HEK293 (cell line): ENCODE measurements around the gene PARD6B.

Experiments
- FEZF1 ChIP-seq: fragments of 450-650 bp; formaldehyde crosslinking; IDR thresholded peaks from 2 replicates; pipeline ENCODE4 v1.5.1; 2016; ENCODE audit warnings: missing biosample characterization, missing genetic modification characterization
- GFI1B ChIP-seq: fragments of 450-650 bp; formaldehyde crosslinking; IDR thresholded peaks from 2 replicates; pipeline ENCODE4 v1.5.1; 2016; ENCODE audit warnings: missing biosample characterization, missing genetic modification characterization
- PATZ1 ChIP-seq: fragments of 450-650 bp; formaldehyde crosslinking; IDR thresholded peaks from 2 replicates; pipeline ENCODE4 v1.5.1; 2016; ENCODE audit warnings: missing biosample characterization, missing genetic modification characterization
- REST ChIP-seq: fragments of 450-650 bp; formaldehyde crosslinking; IDR thresholded peaks from 2 replicates; pipeline ENCODE4 v1.5.1; 2016; ENCODE audit warnings: missing biosample characterization, missing genetic modification characterization
- SCRT1 ChIP-seq: fragments of 450-650 bp; formaldehyde crosslinking; IDR thresholded peaks from 2 replicates; pipeline ENCODE4 v1.5.1; 2016; ENCODE audit warnings: missing biosample characterization, missing genetic modification characterization, borderline replicate concordance
- SP7 ChIP-seq: fragments of 450-650 bp; formaldehyde crosslinking; IDR thresholded peaks from 2 replicates; pipeline ENCODE4 v1.5.1; 2016; ENCODE audit warnings: missing biosample characterization, missing genetic modification characterization
- YY2 ChIP-seq: fragments of 450-650 bp; formaldehyde crosslinking; IDR thresholded peaks from 2 replicates; pipeline ENCODE4 v1.5.1; 2016; ENCODE audit warnings: missing biosample characterization, missing genetic modification characterization
- ZBTB26 ChIP-seq: fragments of 450-650 bp; formaldehyde crosslinking; optimal IDR thresholded peaks from 2 replicates; pipeline ENCODE3; 2016; ENCODE audit warnings: missing biosample characterization, mild to moderate bottlenecking, missing genetic modification characterization
- ZNF114 ChIP-seq: fragments of 450-650 bp; formaldehyde crosslinking; IDR thresholded peaks from 2 replicates; pipeline ENCODE4 v1.5.0; 2017; ENCODE audit warnings: missing biosample characterization, missing genetic modification characterization
- ZNF121 ChIP-seq: fragments of 450-650 bp; formaldehyde crosslinking; IDR thresholded peaks from 2 replicates; pipeline ENCODE4 v1.5.1; 2016; ENCODE audit warnings: missing biosample characterization, missing genetic modification characterization
- ZNF148 ChIP-seq: fragments of 450-650 bp; formaldehyde crosslinking; IDR thresholded peaks from 2 replicates; pipeline ENCODE4 v1.5.0; 2017; ENCODE audit warnings: missing biosample characterization, missing genetic modification characterization, borderline replicate concordance
- ZNF174 ChIP-seq: fragments of 450-650 bp; formaldehyde crosslinking; IDR thresholded peaks from 2 replicates; pipeline ENCODE4 v1.5.0; 2017; ENCODE audit warnings: missing biosample characterization, mild to moderate bottlenecking, missing genetic modification characterization
- ZNF26 ChIP-seq: fragments of 450-650 bp; formaldehyde crosslinking; IDR thresholded peaks from 2 replicates; pipeline ENCODE4 v1.5.1; 2016; ENCODE audit warnings: missing biosample characterization, missing genetic modification characterization
- ZNF280D ChIP-seq: fragments of 450-650 bp; formaldehyde crosslinking; IDR thresholded peaks from 2 replicates; pipeline ENCODE4 v1.5.1; 2016; ENCODE audit warnings: missing biosample characterization, missing genetic modification characterization
- ZNF292 ChIP-seq: fragments of 450-650 bp; formaldehyde crosslinking; IDR thresholded peaks from 2 replicates; pipeline ENCODE4 v1.5.1; 2016; ENCODE audit warnings: low read depth, missing biosample characterization, missing genetic modification characterization, borderline replicate concordance
- ZNF354C ChIP-seq: fragments of 450-650 bp; formaldehyde crosslinking; IDR thresholded peaks from 2 replicates; pipeline ENCODE4 v1.5.1; 2016; ENCODE audit warnings: missing biosample characterization, missing genetic modification characterization, low read depth, borderline replicate concordance
- ZNF510 ChIP-seq: fragments of 450-650 bp; formaldehyde crosslinking; IDR thresholded peaks from 2 replicates; pipeline ENCODE4 v1.5.1; 2018; ENCODE audit warnings: mild to moderate bottlenecking, missing genetic modification characterization, missing biosample characterization; ENCODE audit not compliant: insufficient replicate concordance
- ZNF549 ChIP-seq: fragments of 450-650 bp; IDR thresholded peaks from 2 replicates; pipeline ENCODE4 v1.5.1; 2018; ENCODE audit warnings: missing biosample characterization, missing genetic modification characterization, mild to moderate bottlenecking, inconsistent platforms, moderate library complexity
- ZNF561 ChIP-seq: fragments of 450-650 bp; IDR thresholded peaks from 2 replicates; pipeline ENCODE4 v1.5.1; 2018; ENCODE audit warnings: missing biosample characterization, missing genetic modification characterization, borderline replicate concordance
- ZNF596 ChIP-seq: fragments of 450-650 bp; IDR thresholded peaks from 2 replicates; pipeline ENCODE4 v1.5.0; 2018; ENCODE audit warnings: missing biosample characterization, mild to moderate bottlenecking, missing genetic modification characterization, moderate library complexity
- ZNF707 ChIP-seq: fragments of 450-650 bp; formaldehyde crosslinking; IDR thresholded peaks from 2 replicates; pipeline ENCODE4 v1.5.1; 2016; ENCODE audit warnings: missing biosample characterization, missing genetic modification characterization
- ZNF776 ChIP-seq: fragments of 450-650 bp; formaldehyde crosslinking; IDR thresholded peaks from 2 replicates; pipeline ENCODE4 v1.5.0; 2017; ENCODE audit warnings: missing biosample characterization, missing genetic modification characterization, borderline replicate concordance
- ZNF792 ChIP-seq: fragments of 450-650 bp; formaldehyde crosslinking; IDR thresholded peaks from 2 replicates; pipeline ENCODE4 v1.5.1; 2016; ENCODE audit warnings: missing biosample characterization, missing genetic modification characterization

PARD6B gene

GRCh38 chr20:50794846-50795634 is 63.7 kb downstream of the PARD6B start, which contains the start of gene BCAS4 (continued):
- TF ChIP-seq ZNF280D (tag by site-specific recombination) (no peak), SP7 (tag by site-specific recombination) (peak; percentile 34; the same call in 1 of the 2 replicates), REST (tag by site-specific recombination) (no peak), YY2 (no peak), ZNF114 (tag by site-specific recombination) (no peak), ZNF510 (tag by site-specific recombination) (no peak), ZNF549 (tag by site-specific recombination) (no peak), ZNF292 (tag by site-specific recombination) (no peak), ZNF596 (tag by site-specific recombination) (no peak; the same call in 1 of the 2 replicates), SCRT1 (tag by site-specific recombination) (no peak), ZNF561 (tag by site-specific recombination) (peak; percentile 71; the same call in 1 of the 2 replicates), ZNF354C (no peak), ZNF707 (no peak), FEZF1 (tag by site-specific recombination) (no peak), ZNF174 (tag by site-specific recombination) (no peak), ZNF776 (no peak), ZNF26 (tag by site-specific recombination) (no peak), PATZ1 (peak; percentile 64), GFI1B (no peak), ZNF792 (tag by site-specific recombination) (no peak), ZBTB26 (tag by site-specific recombination) (peak; percentile 93), ZNF148 (tag by site-specific recombination) (no peak), ZNF121 (tag by site-specific recombination) (no peak)
